GM12873 (cell line): Measurements from ENCODE around the gene ITM2C.

ENCODE experiments used
- CTCF ChIP-seq: IDR thresholded peaks from 2 replicates; pipeline ENCODE4 v1.5.1; 2012; ENCODE audit warnings: low read depth, mild to moderate bottlenecking, moderate library complexity, low read length, control low read depth; ENCODE audit not compliant: insufficient read depth; ENCODE audit errors: missing control alignments

The ITM2C gene

GRCh38 chr2:230875347-230876315 lies 10.9 kb downstream of the ITM2C start:
- TF ChIP-seq CTCF = no peak

GRCh38 chr2:230877116-230877758 lies 12.5 kb downstream of the ITM2C start:
- no peak for TF ChIP-seq CTCF

- no peak for TF ChIP-seq CTCF
These were observed 13.2 kb downstream of the ITM2C start for GRCh38 chr2:230877759-230878598.

GRCh38 chr2:230878599-230879188 lies 14.0 kb downstream of the ITM2C start:
- no peak for TF ChIP-seq CTCF

- TF ChIP-seq CTCF = no peak
These were observed 14.6 kb downstream of the ITM2C start for GRCh38 chr2:230879271-230879882.

GRCh38 chr2:230879891-230880290 lies 15.1 kb downstream of the ITM2C start:
- TF ChIP-seq CTCF = no peak
